SJSA1 (cell line): ENCODE results near the gene PPP1R1A. TPM values are rescaled to one million over a fixed set of nuclear protein-coding genes. Genes with fewer than 3 reads are reported as not detected.

Source experiments
- DNase-seq, 2 experiments: peaks; one replicate each; pipeline ENCODE4 v3.0.0-alpha.2; 2015 to 2020; ENCODE audit warnings: low spot score in 2 of 2, low read depth in 1 of 2
- H3K27ac ChIP-seq: fragments of 250-450 bp; sonication (Bioruptor Pico); 2 replicates; pipeline ENCODE4 v1.5.1; 2020; ENCODE audit warnings: mild to moderate bottlenecking, moderate library complexity
- H3K27me3 ChIP-seq: fragments of 250-450 bp; sonication (Bioruptor Pico); replicated peaks from 2 replicates; pipeline ENCODE4 v1.5.1; 2020; ENCODE audit warnings: mild to moderate bottlenecking, moderate library complexity
- H3K36me3 ChIP-seq: fragments of 250-450 bp; sonication (Bioruptor Pico); 2 replicates; pipeline ENCODE4 v1.5.1; 2020; ENCODE audit warnings: mild to moderate bottlenecking
- H3K4me1 ChIP-seq: fragments of 250-450 bp; sonication (Bioruptor Pico); replicated peaks from 2 replicates; pipeline ENCODE4 v1.6.1; 2021; ENCODE audit warnings: mild to moderate bottlenecking
- H3K4me3 ChIP-seq: fragments of 250-450 bp; sonication (Bioruptor Pico); 2 replicates; pipeline ENCODE4 v1.5.1; 2020; ENCODE audit warnings: mild to moderate bottlenecking
- H3K9me3 ChIP-seq: fragments of 250-450 bp; sonication (Bioruptor Pico); replicated peaks from 2 replicates; pipeline ENCODE4 v1.5.1; 2020; ENCODE audit warnings: mild to moderate bottlenecking
- total RNA-seq: library from RNA; depleted of rRNA; stranded (reverse); fragments of >200 nt; shearing (Covaris generic); gene quantifications from 2 replicates; pipeline ENCODE4 v1.2.3, GENCODE V29; 2014

The PPP1R1A gene
- total RNA-seq, 1 experiment from 2014 or later: not detected

- Histone ChIP-seq H3K27me3 (peaks cover 23% of the 10 kb centered on the region), H3K4me3 (no peak overlapping the region), H3K36me3 (no peaks in the 10 kb centered on the region), H3K27ac (no peak overlapping the region), H3K4me1 (no peaks in the 10 kb centered on the region), H3K9me3 (no peaks in the 10 kb centered on the region)
- DNase-seq: no peak
Measured at GRCh38 chr12:54593725-54594124, 5.3 kb upstream of the PPP1R1A start.

- Histone ChIP-seq H3K9me3 (no peaks in the 10 kb centered on the region), H3K27ac (no peak overlapping the region), H3K27me3 (peaks cover 26% of the 10 kb centered on the region), H3K36me3 (no peaks in the 10 kb centered on the region), H3K4me1 (no peaks in the 10 kb centered on the region), H3K4me3 (no peak overlapping the region)
- no peak for DNase-seq
Measured at GRCh38 chr12:54593135-54593534, 4.7 kb upstream of the PPP1R1A start.

- Histone ChIP-seq H3K9me3 (no peaks in the 10 kb centered on the region), H3K4me1 (no peaks in the 10 kb centered on the region), H3K27ac (no peak overlapping the region), H3K27me3 (peaks cover 34% of the 10 kb centered on the region), H3K36me3 (no peaks in the 10 kb centered on the region), H3K4me3 (no peak overlapping the region)
- DNase-seq: no peak
Measured at GRCh38 chr12:54592316-54592715, 3.9 kb upstream of the PPP1R1A start.

GRCh38 chr12:54590978-54591591 is 2.6 kb upstream of the PPP1R1A start:
- H3K4me3 ChIP-seq: no peak overlapping the region
- no peaks in the 10 kb centered on the region for H3K9me3 ChIP-seq
- DNase-seq: no peak
- H3K4me1 ChIP-seq: no peaks in the 10 kb centered on the region
- H3K36me3 ChIP-seq: no peaks in the 10 kb centered on the region
- peaks cover 41% of the 10 kb centered on the region for H3K27me3 ChIP-seq
- H3K27ac ChIP-seq: no peak overlapping the region

- Histone ChIP-seq H3K27ac (no peak overlapping the region), H3K36me3 (no peaks in the 10 kb centered on the region), H3K4me1 (no peaks in the 10 kb centered on the region), H3K27me3 (peaks cover 41% of the 10 kb centered on the region), H3K4me3 (no peak overlapping the region), H3K9me3 (no peaks in the 10 kb centered on the region)
- DNase-seq: no peak
Measured at GRCh38 chr12:54589964-54590363, 1.5 kb upstream of the PPP1R1A start.

GRCh38 chr12:54588890-54589267 is 420 bp upstream of the PPP1R1A start:
- Histone ChIP-seq H3K27me3 (peaks cover 41% of the 10 kb centered on the region), H3K9me3 (no peaks in the 10 kb centered on the region), H3K4me3 (no peak overlapping the region), H3K36me3 (no peaks in the 10 kb centered on the region), H3K4me1 (no peaks in the 10 kb centered on the region), H3K27ac (no peak overlapping the region)
- DNase-seq: no peak

- DNase-seq: no peak
- H3K4me1 ChIP-seq: no peaks in the 10 kb centered on the region
- H3K27me3 ChIP-seq: peaks cover 41% of the 10 kb centered on the region
- H3K9me3 ChIP-seq: no peaks in the 10 kb centered on the region
- no peaks in the 10 kb centered on the region for H3K36me3 ChIP-seq
- no peak overlapping the region for H3K4me3 ChIP-seq
- no peak overlapping the region for H3K27ac ChIP-seq
Measured at GRCh38 chr12:54587315-54587873, 1.1 kb downstream of the PPP1R1A start.

GRCh38 chr12:54586620-54587019 is 1.8 kb downstream of the PPP1R1A start:
- Histone ChIP-seq H3K27ac (no peak overlapping the region), H3K4me1 (no peaks in the 10 kb centered on the region), H3K4me3 (no peak overlapping the region), H3K36me3 (no peaks in the 10 kb centered on the region), H3K27me3 (peaks cover 41% of the 10 kb centered on the region), H3K9me3 (no peaks in the 10 kb centered on the region)
- no peak for DNase-seq

- H3K4me1 ChIP-seq: no peaks in the 10 kb centered on the region
- no peak overlapping the region for H3K27ac ChIP-seq
- no peak overlapping the region for H3K4me3 ChIP-seq
- H3K36me3 ChIP-seq: no peaks in the 10 kb centered on the region
- H3K9me3 ChIP-seq: no peaks in the 10 kb centered on the region
- H3K27me3 ChIP-seq: peaks cover 29% of the 10 kb centered on the region
- DNase-seq: no peak
Measured at GRCh38 chr12:54585243-54585642, 3.2 kb downstream of the PPP1R1A start.

GRCh38 chr12:54584128-54584527 is 4.3 kb downstream of the PPP1R1A start:
- Histone ChIP-seq H3K27me3 (peaks cover 22% of the 10 kb centered on the region), H3K4me3 (no peak overlapping the region), H3K27ac (no peak overlapping the region), H3K9me3 (no peaks in the 10 kb centered on the region), H3K36me3 (no peaks in the 10 kb centered on the region), H3K4me1 (no peaks in the 10 kb centered on the region)
- no peak for DNase-seq

- no peak for DNase-seq
- H3K4me1 ChIP-seq: no peaks in the 10 kb centered on the region
- H3K27ac ChIP-seq: no peak overlapping the region
- H3K9me3 ChIP-seq: no peaks in the 10 kb centered on the region
- no peaks in the 10 kb centered on the region for H3K36me3 ChIP-seq
- no peak overlapping the region for H3K4me3 ChIP-seq
- H3K27me3 ChIP-seq: peaks cover 18% of the 10 kb centered on the region
Measured at GRCh38 chr12:54583726-54584125, 4.7 kb downstream of the PPP1R1A start.

- Histone ChIP-seq H3K9me3 (no peaks in the 10 kb centered on the region), H3K36me3 (no peaks in the 10 kb centered on the region), H3K27me3 (no peaks in the 10 kb centered on the region; the same call in 1 of the 2 replicates), H3K4me3 (no peak overlapping the region), H3K4me1 (no peaks in the 10 kb centered on the region), H3K27ac (no peak overlapping the region)
- DNase-seq: no peak
Measured at GRCh38 chr12:54581412-54581811, 7.0 kb downstream of the PPP1R1A start.

- peak; percentile 62 to 75 for DNase-seq
- H3K36me3 ChIP-seq: no peaks in the 10 kb centered on the region
- no peaks in the 10 kb centered on the region for H3K9me3 ChIP-seq
- H3K4me3 ChIP-seq: no peak overlapping the region
- H3K4me1 ChIP-seq: no peaks in the 10 kb centered on the region
- no peaks in the 10 kb centered on the region; the same call in 1 of the 2 replicates for H3K27me3 ChIP-seq
- no peak overlapping the region for H3K27ac ChIP-seq
Measured at GRCh38 chr12:54579696-54580333, 8.6 kb downstream of the PPP1R1A start.

GRCh38 chr12:54579258-54579657 is 9.2 kb downstream of the PPP1R1A start:
- H3K27me3 ChIP-seq: peaks cover under 1% of the 10 kb centered on the region; the same call in 1 of the 2 replicates
- no peak overlapping the region for H3K4me3 ChIP-seq
- no peak overlapping the region for H3K27ac ChIP-seq
- DNase-seq: no peak
- H3K36me3 ChIP-seq: no peaks in the 10 kb centered on the region
- H3K4me1 ChIP-seq: no peaks in the 10 kb centered on the region
- H3K9me3 ChIP-seq: no peaks in the 10 kb centered on the region
